Activated T-cell treated with anti-CD3 and anti-CD28 coated beads, Interleukin-2, amount 50 U/mL, for 72 hours (primary cell): ENCODE measurements around the gene WWC2. TPM values are rescaled to one million over a fixed set of nuclear protein-coding genes. Genes with fewer than 3 reads are reported as not detected.

Experiments used
- ATAC-seq, 2 donors: fragments of 150-1000 bp; cut with Tn5 transposase; replicated peaks in 1 of 2; 2 replicates each; pipeline ENCODE4 v1.10.0; 2021; ENCODE audit warnings: moderate library complexity in 2 of 2, mild to moderate bottlenecking in 1 of 2
- DNase-seq, 2 donors: peaks; one replicate each; pipeline ENCODE4 v3.0.0; 2021 to 2022; ENCODE audit warnings: mixed read lengths in 1 of 2
- H3K27ac Mint-ChIP-seq: one replicate; pipeline ENCODE4 v1.8.0; 2022; ENCODE audit warnings: mild to moderate bottlenecking, moderate library complexity, mixed read lengths
- H3K27me3 Mint-ChIP-seq: one replicate; pipeline ENCODE4 v1.8.0; 2022; ENCODE audit warnings: low read depth, mixed read lengths
- H3K36me3 Mint-ChIP-seq, 2 donors: one replicate each; pipeline ENCODE4 v1.8.0; 2022; ENCODE audit warnings: mixed read lengths in 2 of 2, mild to moderate bottlenecking in 1 of 2; ENCODE audit not compliant: insufficient read depth in 2 of 2
- H3K4me1 Mint-ChIP-seq: one replicate; pipeline ENCODE4 v1.8.0; 2022; ENCODE audit warnings: low read depth, mixed read lengths
- H3K4me3 Mint-ChIP-seq, 2 donors: one replicate each; pipeline ENCODE4 v1.8.0; 2022; ENCODE audit warnings: mild to moderate bottlenecking in 2 of 2, mixed read lengths in 2 of 2, moderate library complexity in 2 of 2
- H3K9me3 Mint-ChIP-seq, 2 donors: one replicate each; pipeline ENCODE4 v1.8.0; 2022; ENCODE audit warnings: mixed read lengths in 2 of 2
- total RNA-seq, 2 donors: library from RNA; stranded (reverse); gene quantifications; one replicate each; pipeline ENCODE4 v1.2.3, GENCODE V29; 2022

The WWC2 gene
- total RNA-seq, 2 donors from 2014 or later = 3.6 to 3.7 TPM

GRCh38 chr4:183272384-183272783 lies 173.3 kb downstream of the WWC2 start:
- no peak for DNase-seq
- Mint-ChIP-seq H3K27me3 (no peaks in the 10 kb centered on the region), H3K4me1 (no peaks in the 10 kb centered on the region), H3K36me3 (peaks cover 3 to 6% of the 10 kb centered on the region in 2 donors), H3K9me3 (peaks cover 0 to 6% of the 10 kb centered on the region in 2 donors), H3K4me3 (no peak overlapping the region), H3K27ac (no peak overlapping the region)
- ATAC-seq = no peak

- H3K4me1 Mint-ChIP-seq = no peaks in the 10 kb centered on the region
- peaks cover 3 to 6% of the 10 kb centered on the region in 2 donors for H3K36me3 Mint-ChIP-seq
- H3K4me3 Mint-ChIP-seq = no peak overlapping the region
- no peak for DNase-seq
- H3K27ac Mint-ChIP-seq = no peak overlapping the region
- H3K27me3 Mint-ChIP-seq = no peaks in the 10 kb centered on the region
- ATAC-seq = no peak
- peaks cover 0 to 6% of the 10 kb centered on the region in 2 donors for H3K9me3 Mint-ChIP-seq
Measured at GRCh38 chr4:183276106-183276505, 177.0 kb downstream of the WWC2 start.

GRCh38 chr4:183284258-183284785 lies 185.3 kb downstream of the WWC2 start:
- Mint-ChIP-seq H3K9me3 (no peaks in the 10 kb centered on the region), H3K4me3 (no peak overlapping the region), H3K27me3 (no peaks in the 10 kb centered on the region), H3K27ac (no peak overlapping the region), H3K4me1 (no peaks in the 10 kb centered on the region), H3K36me3 (no peaks in the 10 kb centered on the region)
- DNase-seq = no peak
- no peak for ATAC-seq

GRCh38 chr4:183284965-183285364 lies 185.9 kb downstream of the WWC2 start:
- Mint-ChIP-seq H3K4me3 (no peak overlapping the region), H3K27ac (no peak overlapping the region), H3K9me3 (no peaks in the 10 kb centered on the region), H3K4me1 (no peaks in the 10 kb centered on the region), H3K27me3 (no peaks in the 10 kb centered on the region), H3K36me3 (no peaks in the 10 kb centered on the region)
- ATAC-seq = no peak
- DNase-seq = no peak

- Mint-ChIP-seq H3K27ac (no peak overlapping the region), H3K36me3 (no peaks in the 10 kb centered on the region), H3K4me1 (no peaks in the 10 kb centered on the region), H3K9me3 (no peaks in the 10 kb centered on the region), H3K4me3 (no peak overlapping the region), H3K27me3 (no peaks in the 10 kb centered on the region)
- ATAC-seq (no peak), DNase-seq (no peak)
Measured at GRCh38 chr4:183285886-183286285, 186.8 kb downstream of the WWC2 start.

GRCh38 chr4:183286590-183287308 lies 187.7 kb downstream of the WWC2 start:
- H3K4me3 Mint-ChIP-seq = no peak overlapping the region
- no peaks in the 10 kb centered on the region for H3K4me1 Mint-ChIP-seq
- no peak overlapping the region for H3K27ac Mint-ChIP-seq
- H3K9me3 Mint-ChIP-seq = no peaks in the 10 kb centered on the region
- H3K27me3 Mint-ChIP-seq = no peaks in the 10 kb centered on the region
- no peak for ATAC-seq
- DNase-seq = no peak
- no peaks in the 10 kb centered on the region for H3K36me3 Mint-ChIP-seq

GRCh38 chr4:183287309-183287659 lies 188.2 kb downstream of the WWC2 start:
- Mint-ChIP-seq H3K27me3 (no peaks in the 10 kb centered on the region), H3K4me3 (no peak overlapping the region), H3K4me1 (no peaks in the 10 kb centered on the region), H3K27ac (no peak overlapping the region), H3K9me3 (no peaks in the 10 kb centered on the region), H3K36me3 (no peaks in the 10 kb centered on the region)
- ATAC-seq (no peak), DNase-seq (no peak)

- Mint-ChIP-seq H3K36me3 (no peaks in the 10 kb centered on the region), H3K4me3 (no peak overlapping the region)
- no peak for ATAC-seq
Measured at GRCh38 chr4:183287677-183288076, 188.6 kb downstream of the WWC2 start.

GRCh38 chr4:183288955-183289354 lies 189.9 kb downstream of the WWC2 start:
- DNase-seq (no peak), ATAC-seq (no peak)
- no peak overlapping the region for H3K27ac Mint-ChIP-seq
- no peak overlapping the region for H3K4me3 Mint-ChIP-seq
- no peaks in the 10 kb centered on the region for H3K27me3 Mint-ChIP-seq
- H3K36me3 Mint-ChIP-seq = no peaks in the 10 kb centered on the region
- no peaks in the 10 kb centered on the region for H3K4me1 Mint-ChIP-seq
- no peaks in the 10 kb centered on the region for H3K9me3 Mint-ChIP-seq

More at GRCh38 chr4:183287677-183288076, 188.6 kb downstream of the WWC2 start:
- DNase-seq = no peak
- Mint-ChIP-seq H3K27ac (no peak overlapping the region), H3K27me3 (no peaks in the 10 kb centered on the region), H3K4me1 (no peaks in the 10 kb centered on the region), H3K9me3 (no peaks in the 10 kb centered on the region)

GRCh38 chr4:183289688-183290087 lies 190.6 kb downstream of the WWC2 start:
- DNase-seq (no peak), ATAC-seq (no peak)
- no peaks in the 10 kb centered on the region for H3K9me3 Mint-ChIP-seq
- no peaks in the 10 kb centered on the region for H3K27me3 Mint-ChIP-seq
- H3K36me3 Mint-ChIP-seq = no peaks in the 10 kb centered on the region
- H3K27ac Mint-ChIP-seq = no peak overlapping the region
- no peaks in the 10 kb centered on the region for H3K4me1 Mint-ChIP-seq
- H3K4me3 Mint-ChIP-seq = no peak overlapping the region

GRCh38 chr4:183291070-183291469 lies 192.0 kb downstream of the WWC2 start:
- H3K27me3 Mint-ChIP-seq = no peaks in the 10 kb centered on the region
- H3K36me3 Mint-ChIP-seq = no peaks in the 10 kb centered on the region
- no peaks in the 10 kb centered on the region for H3K4me1 Mint-ChIP-seq
- no peak for DNase-seq
- H3K4me3 Mint-ChIP-seq = no peak overlapping the region
- no peak overlapping the region for H3K27ac Mint-ChIP-seq
- no peaks in the 10 kb centered on the region for H3K9me3 Mint-ChIP-seq
- no peak for ATAC-seq

- Mint-ChIP-seq H3K27ac (no peak overlapping the region), H3K27me3 (no peaks in the 10 kb centered on the region), H3K4me1 (no peaks in the 10 kb centered on the region), H3K36me3 (no peaks in the 10 kb centered on the region), H3K9me3 (no peaks in the 10 kb centered on the region), H3K4me3 (no peak overlapping the region)
- ATAC-seq (no peak), DNase-seq (no peak)
Measured at GRCh38 chr4:183295711-183296110, 196.7 kb downstream of the WWC2 start.

GRCh38 chr4:183297675-183298074 lies 198.6 kb downstream of the WWC2 start:
- no peak overlapping the region for H3K4me3 Mint-ChIP-seq
- no peaks in the 10 kb centered on the region for H3K4me1 Mint-ChIP-seq
- DNase-seq (no peak), ATAC-seq (no peak)
- no peak overlapping the region for H3K27ac Mint-ChIP-seq
- no peaks in the 10 kb centered on the region for H3K27me3 Mint-ChIP-seq
- no peaks in the 10 kb centered on the region for H3K36me3 Mint-ChIP-seq
- H3K9me3 Mint-ChIP-seq = no peaks in the 10 kb centered on the region

GRCh38 chr4:183299464-183299863 lies 200.4 kb downstream of the WWC2 start:
- no peaks in the 10 kb centered on the region for H3K9me3 Mint-ChIP-seq
- no peak for DNase-seq
- no peak for ATAC-seq
- no peak overlapping the region for H3K27ac Mint-ChIP-seq
- H3K4me1 Mint-ChIP-seq = no peaks in the 10 kb centered on the region
- H3K27me3 Mint-ChIP-seq = no peaks in the 10 kb centered on the region
- H3K36me3 Mint-ChIP-seq = no peaks in the 10 kb centered on the region
- H3K4me3 Mint-ChIP-seq = no peak overlapping the region
